A549 (cell line): ENCODE data around the gene PCED1B. TPM values are rescaled to one million over a fixed set of nuclear protein-coding genes. Genes with fewer than 3 reads are reported as not detected.

Experiments
- ATAC-seq, 2 experiments: fragments of 200-7000 bp in 1 of 2; fragments of >200 bp in 1 of 2; cut with Nextera tagmentation in 1 of 2; cut with Tn5 transposase in 1 of 2; 3 replicates each; pipeline versions ENCODE4 v1.8.0 to v1.9.1; 2018 to 2020; ENCODE audit warnings: mild to moderate bottlenecking in 1 of 2, moderate library complexity in 1 of 2
- CTCF ChIA-PET: fragments of 300-600 bp; sonication (Branson Sonifier 250); formaldehyde crosslinking; extraction: SDS; loops from one replicate; lab custom pipeline; 2021; ENCODE audit warnings: antibody characterized with exemption, inconsistent platforms; lab: Yijun Ruan, JAX
- POLR2A ChIA-PET: fragments of 350-600 bp; formaldehyde crosslinking; extraction: SDS; loops from one replicate; lab custom pipeline; 2021; ENCODE audit warnings: antibody characterized with exemption, inconsistent platforms; lab: Yijun Ruan, JAX
- DNase-seq, 2 experiments: peaks; one replicate each; pipeline versions ENCODE4 v3.0.0 to v3.0.0-alpha.2; 2011 to 2016; ENCODE audit warnings: low read depth in 1 of 2, low spot score in 1 of 2
- FAIRE-seq: peaks from 2 replicates; lab custom pipeline; 2011; peaks lifted over from hg19 to GRCh38; lab: Jason Lieb, UNC
- H3K27ac ChIP-seq, 2 experiments: fragments of >200 bp; sonication (Bioruptor Twin); formaldehyde crosslinking; 3 replicates each; pipeline ENCODE4 v1.5.1; 2016 to 2017
- H3K4me1 ChIP-seq: fragments of >200 bp; sonication (Bioruptor Twin); formaldehyde crosslinking; 3 replicates; pipeline ENCODE4 v1.6.1; 2016
- H3K4me2 ChIP-seq: fragments of >200 bp; sonication (Bioruptor Twin); formaldehyde crosslinking; 3 replicates; pipeline ENCODE4 v1.6.1; 2016
- H3K4me3 ChIP-seq: fragments of >200 bp; sonication (Bioruptor Twin); formaldehyde crosslinking; 3 replicates; pipeline ENCODE4 v1.5.1; 2016
- H3K9me3 ChIP-seq: fragments of >200 bp; sonication (Bioruptor Twin); formaldehyde crosslinking; 3 replicates; pipeline ENCODE4 v1.6.1; 2016
- ATOH8 ChIP-seq: fragments of 250-450 bp; sonication (Bioruptor Pico); IDR thresholded peaks from 2 replicates; pipeline ENCODE4 v1.5.0; 2020; ENCODE audit warnings: low read depth, mild to moderate bottlenecking, moderate library complexity
- BCL3 ChIP-seq: fragments of >200 bp; sonication (Bioruptor Twin); formaldehyde crosslinking; IDR thresholded peaks from 3 replicates; pipeline ENCODE4 v1.6.1; 2016
- CBX2 ChIP-seq: fragments of 200-600 bp; sonication (generic); IDR thresholded peaks from 2 replicates; pipeline ENCODE4 v1.6.1; 2016; ENCODE audit warnings: low read depth, mild to moderate bottlenecking, borderline replicate concordance
- CBX8 ChIP-seq: fragments of 200-600 bp; sonication (generic); IDR thresholded peaks from 2 replicates; pipeline ENCODE4 v1.6.1; 2016
- CEBPB ChIP-seq, 2 experiments: fragments of >200 bp in 1 of 2; sonication (Bioruptor Twin) in 1 of 2; formaldehyde crosslinking in 1 of 2; IDR thresholded peaks; 2 replicates each; pipeline ENCODE4 v1.6.1; 2012 to 2016
- CHD2 ChIP-seq: fragments of 150-350 bp; IDR thresholded peaks from 2 replicates; pipeline ENCODE4 v1.6.1; 2014; ENCODE audit warnings: low read length; ENCODE audit not compliant: partially characterized antibody
- CTCF ChIP-seq: fragments of >200 bp; sonication (Bioruptor Twin); formaldehyde crosslinking; IDR thresholded peaks from 3 replicates; pipeline ENCODE4 v1.5.1; 2016
- EHF ChIP-seq: fragments of 250-450 bp; sonication (Bioruptor Pico); IDR thresholded peaks from 2 replicates; pipeline ENCODE4 v1.5.0; 2020; ENCODE audit warnings: mild to moderate bottlenecking
- EHMT2 ChIP-seq: fragments of 200-600 bp; sonication (generic); IDR thresholded peaks from 2 replicates; pipeline ENCODE4 v1.6.1; 2016; ENCODE audit warnings: antibody characterized with exemption, low read depth, mild to moderate bottlenecking, moderate library complexity
- ESRRA ChIP-seq: fragments of 150-350 bp; IDR thresholded peaks from 2 replicates; pipeline ENCODE4 v1.6.1; 2014; ENCODE audit warnings: mild to moderate bottlenecking, low read length, borderline replicate concordance
- FOSB ChIP-seq: fragments of 250-450 bp; sonication (Bioruptor Pico); IDR thresholded peaks from 2 replicates; pipeline ENCODE4 v1.5.0; 2020; ENCODE audit warnings: mild to moderate bottlenecking, moderate library complexity
- FOSL2 ChIP-seq, 2 experiments: fragments of 450-650 bp in 1 of 2; fragments of >200 bp in 1 of 2; sonication (Bioruptor Twin) in 1 of 2; formaldehyde crosslinking; IDR thresholded peaks; 2 replicates each; pipeline versions ENCODE4 v1.5.0 to v1.6.1; 2016 to 2020; ENCODE audit warnings: mild to moderate bottlenecking in 1 of 2, moderate library complexity in 1 of 2
- FOXS1 ChIP-seq: fragments of 250-450 bp; sonication (Bioruptor Pico); IDR thresholded peaks from 2 replicates; pipeline ENCODE4 v1.5.0; 2020; ENCODE audit warnings: mild to moderate bottlenecking, moderate library complexity
- GATA3 ChIP-seq: IDR thresholded peaks from 2 replicates; pipeline ENCODE4 v1.6.1; 2012; ENCODE audit warnings: borderline replicate concordance
- HES2 ChIP-seq: fragments of >200 bp; sonication (Bioruptor Twin); formaldehyde crosslinking; IDR thresholded peaks from 2 replicates; pipeline ENCODE4 v1.6.1; 2016
- HMGXB4 ChIP-seq: fragments of 250-450 bp; sonication (Bioruptor Pico); IDR thresholded peaks from 2 replicates; pipeline ENCODE4 v1.5.0; 2021; ENCODE audit warnings: mild to moderate bottlenecking, moderate library complexity, borderline replicate concordance
- HOXA7 ChIP-seq: fragments of 250-450 bp; sonication (Bioruptor Pico); IDR thresholded peaks from 2 replicates; pipeline ENCODE4 v1.5.0; 2020; ENCODE audit warnings: mild to moderate bottlenecking, moderate library complexity
- HOXB13 ChIP-seq: fragments of 250-450 bp; sonication (Bioruptor Pico); IDR thresholded peaks from 2 replicates; pipeline ENCODE4 v1.5.0; 2020; ENCODE audit warnings: low read depth, mild to moderate bottlenecking, moderate library complexity
- HOXB5 ChIP-seq: fragments of 250-450 bp; sonication (Bioruptor Pico); IDR thresholded peaks from 2 replicates; pipeline ENCODE4 v1.5.0; 2020; ENCODE audit warnings: mild to moderate bottlenecking, moderate library complexity
- JUN ChIP-seq, 2 experiments: fragments of >200 bp; sonication (Bioruptor Twin); formaldehyde crosslinking; IDR thresholded peaks; 2 replicates in 1 of 2; 3 replicates in 1 of 2; pipeline ENCODE4 v1.6.1; 2016 to 2017
- JUNB ChIP-seq: fragments of >200 bp; sonication (Bioruptor Twin); formaldehyde crosslinking; IDR thresholded peaks from 2 replicates; pipeline ENCODE4 v1.6.1; 2016
- KDM1A ChIP-seq: fragments of 200-600 bp; sonication (generic); IDR thresholded peaks from 2 replicates; pipeline ENCODE4 v1.6.1; 2016; ENCODE audit warnings: low read depth, mild to moderate bottlenecking
- MAX ChIP-seq: IDR thresholded peaks from 2 replicates; pipeline ENCODE4 v1.6.1; 2012
- NPAS2 ChIP-seq: fragments of 250-450 bp; sonication (Bioruptor Pico); IDR thresholded peaks from 2 replicates; pipeline ENCODE4 v1.8.0; 2022; ENCODE audit warnings: mild to moderate bottlenecking, moderate library complexity, borderline replicate concordance
- NR3C1 ChIP-seq: fragments of >200 bp; sonication (Bioruptor Twin); formaldehyde crosslinking; IDR thresholded peaks from 3 replicates; pipeline ENCODE4 v1.6.1; 2017
- PBX3 ChIP-seq: IDR thresholded peaks from 2 replicates; pipeline ENCODE4 v1.6.1; 2012
- RARB ChIP-seq: fragments of 250-450 bp; sonication (Bioruptor Pico); IDR thresholded peaks from 2 replicates; pipeline ENCODE4 v1.8.0; 2021; ENCODE audit warnings: mild to moderate bottlenecking, moderate library complexity
- RNF2 ChIP-seq: fragments of 200-600 bp; sonication (generic); IDR thresholded peaks from 2 replicates; pipeline ENCODE4 v1.6.1; 2016; ENCODE audit warnings: low read depth, mild to moderate bottlenecking, antibody characterized with exemption, moderate library complexity, borderline replicate concordance
- TFCP2L1 ChIP-seq: fragments of 250-450 bp; sonication (Bioruptor Pico); IDR thresholded peaks from 2 replicates; pipeline ENCODE4 v1.5.0; 2021; ENCODE audit warnings: mild to moderate bottlenecking
- USF2 ChIP-seq: fragments of 450-650 bp; IDR thresholded peaks from 2 replicates; pipeline ENCODE4 v1.6.1; 2014; ENCODE audit warnings: antibody characterized with exemption
- ZFP36 ChIP-seq: fragments of 450-650 bp; IDR thresholded peaks from 2 replicates; pipeline ENCODE4 v1.6.1; 2014; ENCODE audit warnings: borderline replicate concordance; ENCODE audit not compliant: partially characterized antibody
- ZNF302 ChIP-seq: fragments of 250-450 bp; sonication (Bioruptor Pico); IDR thresholded peaks from 2 replicates; pipeline ENCODE4 v1.9.0; 2021; ENCODE audit warnings: inconsistent platforms, mild to moderate bottlenecking, moderate library complexity
- WGBS: methylation state at CpG from one replicate; pipeline ENCODE4 v1.1.6; 2017; ENCODE audit errors: missing lambda C conversion rate; 5-methylcytosine and 5-hydroxymethylcytosine counted together
- polyA plus RNA-seq, 4 experiments: library from polyadenylated mRNA; depleted of rRNA in 3 of 4; stranded (reverse); fragments of >200 nt; fragmentation: RNase III in 1 of 4; extraction: RNeasy Plus Mini Kit Qiagen cat#74134 plus additional on column Dnase treatment in 1 of 4; gene quantifications; 2 replicates in 3 of 4; 3 replicates in 1 of 4; pipeline ENCODE4 v1.2.3, GENCODE V29; 2011 to 2017

The PCED1B gene
- polyA plus RNA-seq, 2 of the 4 experiments (the other 2 are of a cell fraction), result 74.6 to 108 TPM

GRCh38 chr12:47085815-47086252 lies 6.4 kb downstream of the PCED1B start:
- peak; percentile 48 to 67 for ATAC-seq
- Histone ChIP-seq H3K27ac (peak overlapping the region; percentile 97 to 100), H3K4me3 (no peak overlapping the region; the same call in 2 of the 3 replicates), H3K4me2 (peak overlapping the region; percentile 89), H3K4me1 (peaks cover 73% of the 10 kb centered on the region), H3K9me3 (peaks cover 11% of the 10 kb centered on the region; the same call in 2 of the 3 replicates)
- peak in 1 of 2 experiments; percentile 94 for DNase-seq
- CTCF ChIA-PET, result interaction anchor here (0.5 to 1.2 kb wide), 4 partner anchors 10 to 188 kb away, joined by 3 to 5 read pairs (median 3); no protein-coding TSS in a partner anchor
- 3% methylated on average over 6 of the region's 6 CpGs for WGBS
- peak; percentile 97 for FAIRE-seq
- POLR2A ChIA-PET, result interaction anchor here (0.6 to 5.2 kb wide), 9 partner anchors 9 to 562 kb away, joined by 3 to 38 read pairs (median 7); no protein-coding TSS in a partner anchor
- no peak for TF ChIP-seq CTCF
- TF ChIP-seq CHD2, result no peak
- TF ChIP-seq PBX3, result peak; percentile 71
- TF ChIP-seq HOXB5 (CRISPR knock-in tag), result peak; percentile 88
- no peak for TF ChIP-seq FOSB (CRISPR knock-in tag)
- TF ChIP-seq BCL3, result peak; percentile 83; the same call in 2 of the 3 replicates
- no peak for TF ChIP-seq RNF2
- TF ChIP-seq CBX8, result no peak
- TF ChIP-seq KDM1A, result no peak
- TF ChIP-seq CBX2, result no peak
- no peak for TF ChIP-seq NR3C1
- TF ChIP-seq HOXA7 (CRISPR knock-in tag), result no peak
- peak; percentile 95 for TF ChIP-seq GATA3
- no peak for TF ChIP-seq ZNF302 (CRISPR knock-in tag)
- no peak for TF ChIP-seq TFCP2L1 (CRISPR knock-in tag)
- TF ChIP-seq HES2, result peak; percentile 52; the same call in 1 of the 2 replicates
- no peak for TF ChIP-seq ATOH8 (CRISPR knock-in tag)
- TF ChIP-seq EHMT2, result no peak
- TF ChIP-seq CEBPB (IDR thresholded peaks at IDR 0.05), result peak; percentile 94 to 95
- TF ChIP-seq NPAS2 (CRISPR knock-in tag), result no peak
- no peak; the same call in 1 of the 2 replicates for TF ChIP-seq RARB (CRISPR knock-in tag)
- peak; percentile 90 for TF ChIP-seq JUNB
- peak; percentile 80; the same call in 1 of the 2 replicates for TF ChIP-seq HOXB13 (CRISPR knock-in tag)
- TF ChIP-seq FOXS1 (CRISPR knock-in tag), result peak; percentile 65; the same call in 1 of the 2 replicates
- no peak for TF ChIP-seq ESRRA
- TF ChIP-seq JUN (IDR thresholded peaks at IDR 0.05), result peak; percentile 91 to 93
- peak; percentile 81 for TF ChIP-seq MAX
- TF ChIP-seq USF2, result no peak
- peak; percentile 64 for TF ChIP-seq ZFP36
- no peak for TF ChIP-seq HMGXB4 (CRISPR knock-in tag)
- no peak; the same call in 1 of the 2 replicates for TF ChIP-seq EHF (CRISPR knock-in tag)
- peak; percentile 82 for TF ChIP-seq FOSL2 (IDR thresholded peaks at IDR 0.05)
- peak; percentile 96 for TF ChIP-seq FOSL2 (CRISPR knock-in tag; IDR thresholded peaks at IDR 0.05)
